SK-N-SH (cell line): ENCODE results near the gene GRM5. TPM values are rescaled to one million over a fixed set of nuclear protein-coding genes. Genes with fewer than 3 reads are reported as not detected.

Experiments
- CTCF ChIA-PET: fragments of 300-600, 350-600 bp; formaldehyde crosslinking; extraction: SDS; loops from one replicate; lab custom pipeline; 2021; lab: Yijun Ruan, JAX
- POLR2A ChIA-PET: fragments of 350-600 bp; sonication (Branson Sonifier 250); formaldehyde crosslinking; extraction: SDS; loops from one replicate; lab custom pipeline; 2020; ENCODE audit warnings: antibody characterized with exemption, inconsistent platforms; lab: Yijun Ruan, JAX
- DNase-seq: peaks from one replicate; pipeline ENCODE4 v3.0.0; 2012
- H2AFZ ChIP-seq: fragments of 200-600 bp; sonication (generic); 2 replicates; pipeline ENCODE4 v1.8.1; 2016; ENCODE audit warnings: antibody characterized with exemption, mild to moderate bottlenecking, low read depth
- H3F3A ChIP-seq: fragments of 200-600 bp; sonication (generic); replicated peaks from 2 replicates; pipeline ENCODE3; 2016; ENCODE audit warnings: antibody characterized with exemption, mild to moderate bottlenecking; ENCODE audit not compliant: insufficient read depth
- H3K27ac ChIP-seq, 2 experiments: fragments of 200-500 bp in 1 of 2; fragments of 200-600 bp in 1 of 2; sonication (Bioruptor generic) in 1 of 2; sonication (generic), shearing (Covaris generic) in 1 of 2; 2 replicates each; pipeline versions ENCODE4 v1.5.1 to v1.6.1; 2014 to 2016; ENCODE audit warnings: low read depth in 2 of 2, inconsistent platforms in 1 of 2, low read length in 1 of 2, mild to moderate bottlenecking in 1 of 2, mixed read lengths in 1 of 2
- H3K27me3 ChIP-seq: fragments of 200-600 bp; sonication (generic), shearing (Covaris generic); 2 replicates; pipeline ENCODE4 v1.6.1; 2016; ENCODE audit warnings: mixed run types; ENCODE audit not compliant: insufficient read depth
- H3K36me3 ChIP-seq, 2 experiments: fragments of 200-500 bp in 1 of 2; fragments of 200-600 bp in 1 of 2; sonication (Bioruptor generic) in 1 of 2; sonication (generic) in 1 of 2; replicated peaks in 1 of 2; 2 replicates each; pipeline versions ENCODE3 to v1.5.1; 2014 to 2016; ENCODE audit warnings: low read length in 1 of 2, mild to moderate bottlenecking in 1 of 2; ENCODE audit not compliant: insufficient read depth in 2 of 2, control insufficient read depth in 1 of 2
- H3K4me1 ChIP-seq, 2 experiments: fragments of 200-500 bp in 1 of 2; fragments of 200-600 bp in 1 of 2; sonication (Bioruptor generic) in 1 of 2; sonication (generic), shearing (Covaris generic) in 1 of 2; 2 replicates each; pipeline versions ENCODE4 v1.5.1 to v1.6.1; 2014 to 2016; ENCODE audit warnings: low read depth in 1 of 2, low read length in 1 of 2, mixed run types in 1 of 2; ENCODE audit not compliant: insufficient read depth in 2 of 2, control insufficient read depth in 1 of 2
- H3K4me2 ChIP-seq: fragments of 200-600 bp; sonication (generic), shearing (Covaris generic); 2 replicates; pipeline ENCODE4 v1.6.1; 2017; ENCODE audit warnings: mixed run types
- H3K4me3 ChIP-seq, 2 experiments: fragments of 200-500 bp in 1 of 2; fragments of 200-600 bp in 1 of 2; sonication (Bioruptor generic) in 1 of 2; sonication (generic), shearing (Covaris generic) in 1 of 2; 2 replicates each; pipeline versions ENCODE4 v1.5.1 to v1.8.1; 2014 to 2016; ENCODE audit warnings: low read depth in 2 of 2, inconsistent platforms in 1 of 2, low read length in 1 of 2, mild to moderate bottlenecking in 1 of 2, mixed read lengths in 1 of 2, moderate library complexity in 1 of 2
- H3K79me2 ChIP-seq: fragments of 200-600 bp; sonication (generic); 2 replicates; pipeline ENCODE4 v1.8.1; 2017; ENCODE audit warnings: mild to moderate bottlenecking; ENCODE audit not compliant: insufficient read depth
- H3K9ac ChIP-seq: fragments of 200-600 bp; sonication (generic); 2 replicates; pipeline ENCODE4 v1.6.1; 2017; ENCODE audit warnings: mixed run types
- H3K9me2 ChIP-seq: fragments of 200-600 bp; sonication (generic); 2 replicates; pipeline ENCODE4 v1.6.1; 2017; ENCODE audit warnings: mixed run types
- H3K9me3 ChIP-seq: fragments of 200-600 bp; sonication (generic); 2 replicates; pipeline ENCODE4 v1.6.1; 2017; ENCODE audit warnings: mixed run types, mild to moderate bottlenecking, moderate library complexity
- H4K20me1 ChIP-seq: fragments of 200-600 bp; sonication (generic); 2 replicates; pipeline ENCODE4 v1.6.1; 2017; ENCODE audit warnings: mild to moderate bottlenecking, mixed run types; ENCODE audit not compliant: insufficient read depth
- CHD2 ChIP-seq: fragments of 150-350 bp; IDR thresholded peaks from 2 replicates; pipeline ENCODE4 v1.6.1; 2018; ENCODE audit warnings: low read length; ENCODE audit not compliant: partially characterized antibody
- EP300 ChIP-seq, 2 experiments: IDR thresholded peaks; 2 replicates each; pipeline versions ENCODE4 v1.4.0 to v1.6.1; 2012; ENCODE audit warnings: borderline replicate concordance in 1 of 2, low read depth in 1 of 2, low read length in 1 of 2
- EZH2phosphoT487 ChIP-seq: fragments of 200-600 bp; sonication (generic); IDR thresholded peaks from 2 replicates; pipeline ENCODE4 v1.6.1; 2017; ENCODE audit warnings: low read depth, mixed run types, mild to moderate bottlenecking, antibody characterized with exemption, moderate library complexity, borderline replicate concordance
- FOSL2 ChIP-seq: IDR thresholded peaks from 2 replicates; pipeline ENCODE4 v1.4.0; 2012; ENCODE audit warnings: low read depth, mild to moderate bottlenecking, moderate library complexity, borderline replicate concordance
- FOXM1 ChIP-seq: IDR thresholded peaks from 2 replicates; pipeline ENCODE4 v1.4.0; 2012; ENCODE audit warnings: low read depth, mild to moderate bottlenecking
- GATA2 ChIP-seq: sonication (generic); formaldehyde crosslinking; IDR thresholded peaks from 2 replicates; pipeline ENCODE4 v1.5.0; 2020; ENCODE audit warnings: mild to moderate bottlenecking, missing genetic modification reagents
- MEF2A ChIP-seq: IDR thresholded peaks from 2 replicates; pipeline ENCODE4 v1.4.0; 2012; ENCODE audit warnings: low read depth, borderline replicate concordance
- MXI1 ChIP-seq: IDR thresholded peaks from 2 replicates; pipeline ENCODE4 v1.6.1; 2012; ENCODE audit warnings: mild to moderate bottlenecking, low read depth, low read length, improper control_type of control experiment
- NFIC ChIP-seq: IDR thresholded peaks from 2 replicates; pipeline ENCODE4 v1.4.0; 2012; ENCODE audit warnings: borderline replicate concordance
- POLR2AphosphoS5 ChIP-seq: IDR thresholded peaks from 2 replicates; pipeline ENCODE4 v1.6.1; 2012; ENCODE audit warnings: low read depth, low read length
- RAD21 ChIP-seq: IDR thresholded peaks from 2 replicates; pipeline ENCODE4 v1.6.1; 2012; ENCODE audit warnings: mild to moderate bottlenecking, low read length
- RXRA ChIP-seq: IDR thresholded peaks from 2 replicates; pipeline ENCODE4 v1.4.0; 2012; ENCODE audit warnings: low read depth, mild to moderate bottlenecking, borderline replicate concordance
- SIN3A ChIP-seq: IDR thresholded peaks from 2 replicates; pipeline ENCODE4 v1.6.1; 2012; ENCODE audit warnings: low read depth, mild to moderate bottlenecking, low read length, moderate library complexity, borderline replicate concordance
- SMC3 ChIP-seq: IDR thresholded peaks from 2 replicates; pipeline ENCODE4 v1.6.1; 2012; ENCODE audit warnings: low read depth, low read length, improper control_type of control experiment
- TAF1 ChIP-seq: IDR thresholded peaks from 2 replicates; pipeline ENCODE4 v1.6.1; 2012; ENCODE audit warnings: low read depth, mild to moderate bottlenecking, low read length, moderate library complexity, borderline replicate concordance
- TEAD4 ChIP-seq: IDR thresholded peaks from 2 replicates; pipeline ENCODE4 v1.4.0; 2012; ENCODE audit warnings: mild to moderate bottlenecking, borderline replicate concordance; ENCODE audit not compliant: insufficient read depth
- YY1 ChIP-seq: IDR thresholded peaks from 2 replicates; pipeline ENCODE4 v1.4.0; 2012; ENCODE audit warnings: low read depth, mild to moderate bottlenecking
- WGBS: methylation state at CpG from one replicate; pipeline ENCODE4 v1.1.6; 2017; ENCODE audit warnings: low lambda C conversion rate; 5-methylcytosine and 5-hydroxymethylcytosine counted together
- polyA plus RNA-seq, 3 experiments: library from polyadenylated mRNA; depleted of rRNA; stranded (reverse); fragments of >200 nt; gene quantifications; 2 replicates each; pipeline ENCODE4 v1.2.3, GENCODE V29; 2012
- TF ChIP-seq, protein P1 (sequence below): fragments of 150-350 bp; IDR thresholded peaks from 2 replicates; pipeline ENCODE4 v1.6.1; 2016; ENCODE audit warnings: mild to moderate bottlenecking, low read depth, low read length
- TF ChIP-seq, protein P2 (sequence below): IDR thresholded peaks from 2 replicates; pipeline ENCODE4 v1.4.0; 2012; ENCODE audit warnings: low read depth, borderline replicate concordance
- TF ChIP-seq, protein P3 (sequence below): IDR thresholded peaks from 2 replicates; pipeline ENCODE4 v1.4.0; 2012; ENCODE audit warnings: low read depth
- TF ChIP-seq, protein P4 (sequence below): fragments of 150-350 bp; IDR thresholded peaks from 2 replicates; pipeline ENCODE4 v1.6.1; 2017; ENCODE audit warnings: antibody characterized with exemption, low read length, low read depth, borderline replicate concordance

Gene GRM5
- polyA plus RNA-seq, 1 of the 3 experiments (the other 2 are of a cell fraction), result not detected

DNA sequence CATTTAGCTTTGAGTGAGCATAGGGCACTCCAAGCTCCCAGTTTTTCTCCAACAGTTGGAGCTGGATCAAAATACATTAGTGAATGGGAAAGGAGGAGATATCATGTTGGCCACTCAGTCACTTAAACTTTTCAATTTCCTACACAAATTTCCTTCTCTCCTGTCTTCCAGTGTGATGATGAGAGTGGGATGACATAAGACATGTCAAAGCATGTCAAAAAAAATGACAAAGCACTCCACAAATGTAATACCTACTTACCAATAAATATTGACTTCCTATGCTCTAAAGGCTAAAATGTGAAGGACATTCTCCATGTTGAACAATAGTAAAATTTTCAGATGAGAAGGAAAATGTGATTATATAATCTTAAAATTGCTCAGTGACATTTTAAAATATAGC lies 1.5 kb upstream of the GRM5 start:
- H3K27ac ChIP-seq, result no peak overlapping the region
- no peak for TF ChIP-seq YY1
- TF ChIP-seq, protein P1, sequence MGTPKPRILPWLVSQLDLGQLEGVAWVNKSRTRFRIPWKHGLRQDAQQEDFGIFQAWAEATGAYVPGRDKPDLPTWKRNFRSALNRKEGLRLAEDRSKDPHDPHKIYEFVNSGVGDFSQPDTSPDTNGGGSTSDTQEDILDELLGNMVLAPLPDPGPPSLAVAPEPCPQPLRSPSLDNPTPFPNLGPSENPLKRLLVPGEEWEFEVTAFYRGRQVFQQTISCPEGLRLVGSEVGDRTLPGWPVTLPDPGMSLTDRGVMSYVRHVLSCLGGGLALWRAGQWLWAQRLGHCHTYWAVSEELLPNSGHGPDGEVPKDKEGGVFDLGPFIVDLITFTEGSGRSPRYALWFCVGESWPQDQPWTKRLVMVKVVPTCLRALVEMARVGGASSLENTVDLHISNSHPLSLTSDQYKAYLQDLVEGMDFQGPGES, result no peak
- no peak for TF ChIP-seq EZH2phosphoT487
- no peak for TF ChIP-seq POLR2AphosphoS5
- no peak for TF ChIP-seq RAD21
- no peak for TF ChIP-seq TEAD4
- TF ChIP-seq SMC3, result no peak
- no peak for TF ChIP-seq FOXM1
- TF ChIP-seq SIN3A, result no peak
- TF ChIP-seq, protein P2, sequence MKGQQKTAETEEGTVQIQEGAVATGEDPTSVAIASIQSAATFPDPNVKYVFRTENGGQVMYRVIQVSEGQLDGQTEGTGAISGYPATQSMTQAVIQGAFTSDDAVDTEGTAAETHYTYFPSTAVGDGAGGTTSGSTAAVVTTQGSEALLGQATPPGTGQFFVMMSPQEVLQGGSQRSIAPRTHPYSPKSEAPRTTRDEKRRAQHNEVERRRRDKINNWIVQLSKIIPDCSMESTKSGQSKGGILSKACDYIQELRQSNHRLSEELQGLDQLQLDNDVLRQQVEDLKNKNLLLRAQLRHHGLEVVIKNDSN, result no peak
- TF ChIP-seq FOSL2, result no peak
- TF ChIP-seq NFIC, result no peak
- no peak for TF ChIP-seq TAF1
- TF ChIP-seq, all 33 proteins: peak for 0
- ChIA-PET CTCF (no interaction called here), POLR2A (no interaction called here)
- H3K9me2 ChIP-seq, result no peaks in the 10 kb centered on the region
- no peaks in the 10 kb centered on the region for H3K36me3 ChIP-seq
- H3K4me1 ChIP-seq, result no peaks in the 10 kb centered on the region; a peak in 1 of 4 replicates
- peaks cover 11% of the 10 kb centered on the region; the same call in 1 of the 2 replicates for H3K27me3 ChIP-seq
- H3K79me2 ChIP-seq, result no peaks in the 10 kb centered on the region
- no peak overlapping the region for H3K4me2 ChIP-seq
- no peak overlapping the region for H2AFZ ChIP-seq
- H4K20me1 ChIP-seq, result no peaks in the 10 kb centered on the region
- no peak overlapping the region for H3K4me3 ChIP-seq
- no peaks in the 10 kb centered on the region for H3F3A ChIP-seq
- H3K9ac ChIP-seq, result no peak overlapping the region
- DNase-seq, result no peak
- no peaks in the 10 kb centered on the region for H3K9me3 ChIP-seq

DNA sequence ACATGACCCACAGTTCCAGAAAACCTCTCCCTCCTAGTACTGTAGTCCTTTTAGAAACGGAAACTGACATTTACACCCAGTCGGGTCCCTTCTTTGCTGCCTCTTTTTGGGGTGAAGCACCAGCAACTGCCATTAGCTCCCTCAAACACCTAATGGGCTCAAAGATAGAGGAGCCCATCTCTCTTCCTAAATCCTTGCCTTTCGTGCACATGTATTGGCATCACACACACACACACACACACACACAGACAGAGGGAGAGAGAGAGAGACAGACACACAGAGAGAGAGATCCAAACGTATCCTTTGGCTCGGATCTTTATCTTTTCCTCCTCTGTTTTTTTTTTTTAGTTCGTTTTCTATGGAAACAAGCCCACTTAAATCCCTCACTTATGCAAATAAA lies 716 bp downstream of the GRM5 start:
- no peaks in the 10 kb centered on the region for H3K9me2 ChIP-seq
- H3K4me1 ChIP-seq, result no peaks in the 10 kb centered on the region; a peak in 1 of 4 replicates
- DNase-seq, result no peak
- H3K9ac ChIP-seq, result no peak overlapping the region
- no peaks in the 10 kb centered on the region for H4K20me1 ChIP-seq
- H3K9me3 ChIP-seq, result no peaks in the 10 kb centered on the region
- no peak overlapping the region for H3K4me2 ChIP-seq
- TF ChIP-seq, protein P1, result no peak
- TF ChIP-seq RXRA, result no peak
- TF ChIP-seq, protein P3, sequence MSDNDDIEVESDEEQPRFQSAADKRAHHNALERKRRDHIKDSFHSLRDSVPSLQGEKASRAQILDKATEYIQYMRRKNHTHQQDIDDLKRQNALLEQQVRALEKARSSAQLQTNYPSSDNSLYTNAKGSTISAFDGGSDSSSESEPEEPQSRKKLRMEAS, result no peak
- no peak for TF ChIP-seq FOXM1
- TF ChIP-seq CHD2, result no peak
- TF ChIP-seq, protein P2, result no peak
- no peak for TF ChIP-seq MEF2A
- no peak for TF ChIP-seq EP300 (IDR thresholded peaks at IDR 0.05; ENCODE audit: borderline replicate concordance in 1 of 2, low read depth in 1 of 2, low read length in 1 of 2)
- no peak for TF ChIP-seq SIN3A
- no peak for TF ChIP-seq SMC3
- TF ChIP-seq, protein P4, sequence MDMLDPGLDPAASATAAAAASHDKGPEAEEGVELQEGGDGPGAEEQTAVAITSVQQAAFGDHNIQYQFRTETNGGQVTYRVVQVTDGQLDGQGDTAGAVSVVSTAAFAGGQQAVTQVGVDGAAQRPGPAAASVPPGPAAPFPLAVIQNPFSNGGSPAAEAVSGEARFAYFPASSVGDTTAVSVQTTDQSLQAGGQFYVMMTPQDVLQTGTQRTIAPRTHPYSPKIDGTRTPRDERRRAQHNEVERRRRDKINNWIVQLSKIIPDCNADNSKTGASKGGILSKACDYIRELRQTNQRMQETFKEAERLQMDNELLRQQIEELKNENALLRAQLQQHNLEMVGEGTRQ, result no peak
- no peak for TF ChIP-seq GATA2
- TF ChIP-seq MXI1, result no peak
- no peak for TF ChIP-seq EZH2phosphoT487
- no peak for TF ChIP-seq YY1
- no peak overlapping the region for H2AFZ ChIP-seq
- 3% methylated on average over 5 of the region's 6 CpGs for WGBS
- H3K27me3 ChIP-seq, result peaks cover 11% of the 10 kb centered on the region; the same call in 1 of the 2 replicates
- H3K4me3 ChIP-seq, result no peak overlapping the region
- CTCF ChIA-PET, result no interaction called here
- H3K27ac ChIP-seq, result no peak overlapping the region
- no peaks in the 10 kb centered on the region for H3K36me3 ChIP-seq
- no peaks in the 10 kb centered on the region for H3K79me2 ChIP-seq
- H3F3A ChIP-seq, result no peaks in the 10 kb centered on the region
- POLR2A ChIA-PET, result no interaction called here
